ENCODE measurements around the gene ATP6V0A1. TPM values are rescaled to one million over a fixed set of nuclear protein-coding genes. Genes with fewer than 3 reads are reported as not detected.

ATP6V0A1 gene
- total RNA-seq, 2 experiments from 2014 or later = 5.8 to 7.1 TPM

- Mint-ChIP-seq H3K36me3 (ENCODE audit: low read depth) (no peaks in the 10 kb centered on the region), H3K27ac (no peak overlapping the region), H3K27me3 (peaks cover 33% of the 10 kb centered on the region), H3K9me3 (no peaks in the 10 kb centered on the region), H3K4me3 (peak overlapping the region; percentile 65), H3K4me1 (ENCODE audit: low read depth) (peaks cover 19% of the 10 kb centered on the region)
- DNase-seq (peak; percentile 31), ATAC-seq (peak; percentile 40)
- ChIA-PET CTCF (interaction anchor here (0.8 to 5.5 kb wide), 10 partner anchors 11 to 302 kb away, joined by 3 to 37 read pairs (median 7); no protein-coding TSS in a partner anchor), POLR2A (interaction anchor here (0.6 to 1.2 kb wide), 3 partner anchors 85 to 106 kb away, joined by 3 to 4 read pairs (median 3); no protein-coding TSS in a partner anchor)
- intact Hi-C loops (cut with micrococcal nuclease) = no loop called here
- no peak for TF ChIP-seq CTCF (IDR thresholded peaks at IDR 0.05)
Observed at GRCh38 chr17:42421507-42422338, 37.0 kb upstream of the ATP6V0A1 start.

DNA sequence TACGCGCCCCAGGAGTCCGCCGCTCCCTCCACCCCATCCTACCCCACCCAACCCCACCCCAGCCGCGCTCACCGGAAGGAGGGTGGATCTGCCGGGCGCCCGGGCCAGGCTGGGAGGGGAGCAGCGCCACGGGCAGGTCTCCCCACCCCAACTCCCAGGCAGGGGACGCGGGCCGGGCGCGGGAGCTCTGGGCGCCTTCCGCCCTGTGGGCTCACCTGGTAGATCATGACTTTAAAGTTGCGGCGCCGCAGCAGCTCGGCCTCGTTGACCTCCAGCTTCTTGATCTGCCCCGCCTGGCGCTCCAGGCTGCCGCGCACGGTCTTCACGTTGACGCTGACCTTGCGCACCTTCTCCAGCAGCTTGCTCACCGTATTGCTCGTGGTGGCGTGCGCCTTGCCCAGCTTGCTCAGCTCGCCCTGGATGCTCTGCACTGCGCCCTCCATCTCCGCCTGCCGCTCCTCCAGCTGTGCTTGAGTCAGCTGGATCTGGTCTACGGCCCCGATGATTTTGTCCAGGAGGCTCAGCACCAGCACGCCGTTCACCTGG lies 36.2 kb upstream of the ATP6V0A1 start:
- Mint-ChIP-seq H3K9me3 (no peaks in the 10 kb centered on the region), H3K27me3 (peaks cover 33% of the 10 kb centered on the region), H3K36me3 (ENCODE audit: low read depth) (no peaks in the 10 kb centered on the region), H3K4me3 (peak overlapping the region; percentile 70), H3K27ac (no peak overlapping the region), H3K4me1 (ENCODE audit: low read depth) (peaks cover 19% of the 10 kb centered on the region)
- DNase-seq (peak; percentile 56), ATAC-seq (peak; percentile 67)
- CTCF ChIA-PET = interaction anchor here (0.7 to 5.5 kb wide), 13 partner anchors 9 to 201 kb away, joined by 3 to 37 read pairs (median 6); no protein-coding TSS in a partner anchor
- POLR2A ChIA-PET = interaction anchor here (0.9 to 1.2 kb wide), 2 partner anchors 85 to 114 kb away, joined by 3 to 4 read pairs; partner anchors contain the start of gene NAGLU
- TF ChIP-seq CTCF (IDR thresholded peaks at IDR 0.05) = no peak
- intact Hi-C loops (cut with micrococcal nuclease) = no loop called here

DNA sequence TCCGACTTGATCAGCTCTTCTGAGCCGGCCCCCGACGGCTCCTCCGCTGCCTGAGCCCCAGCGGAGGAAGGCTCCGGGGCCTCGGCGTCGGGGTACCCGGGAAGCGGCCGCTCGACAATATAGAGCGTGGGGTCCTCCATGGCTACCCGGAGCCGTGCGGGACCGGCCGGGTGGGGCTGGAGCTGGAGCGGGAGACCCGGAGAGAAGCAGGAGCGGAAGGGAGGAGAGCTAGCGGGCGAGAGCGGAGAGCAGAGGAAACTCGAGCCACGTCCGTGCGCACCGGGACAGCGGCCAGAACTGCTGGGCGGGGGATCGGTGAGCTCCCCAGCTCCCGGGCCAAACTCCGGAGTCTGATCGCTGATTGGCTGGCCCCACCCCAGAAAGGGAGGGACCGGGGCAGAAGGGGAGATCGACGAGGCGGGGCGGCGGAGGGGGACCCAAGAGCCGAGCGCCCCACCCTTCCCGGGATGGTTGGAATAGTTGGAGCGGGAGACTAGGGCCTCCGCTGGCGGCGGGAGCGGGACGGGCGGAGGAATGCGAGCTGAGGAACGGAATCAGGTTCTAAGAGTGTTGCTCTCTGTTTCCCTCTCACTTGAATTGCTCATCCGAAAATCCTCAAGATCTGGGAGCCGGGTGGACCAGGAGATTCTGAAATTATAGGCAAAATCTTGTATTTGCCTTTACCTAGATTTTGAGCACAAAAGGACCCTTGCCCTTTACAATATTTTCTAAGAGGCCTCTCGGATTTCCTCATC lies 35.5 kb upstream of the ATP6V0A1 start, which contains the start of gene CAVIN1:
CAVIN1 (minus strand) TSS at position 299 of the 755 bp plus-strand sequence; CDS start at position 140, 159 bp downstream.
- ChIA-PET POLR2A (interaction anchor here (0.9 to 1.3 kb wide), 3 partner anchors 86 to 113 kb away, joined by 3 to 4 read pairs (median 3); partner anchors contain the start of gene NAGLU), CTCF (interaction anchor here (0.7 to 5.5 kb wide), 15 partner anchors 8 to 229 kb away, joined by 3 to 37 read pairs (median 5); partner anchors contain the start of gene GHDC)
- TF ChIP-seq CTCF (IDR thresholded peaks at IDR 0.05) = no peak
- Mint-ChIP-seq H3K36me3 (ENCODE audit: low read depth) (no peaks in the 10 kb centered on the region), H3K27me3 (peaks cover 35% of the 10 kb centered on the region), H3K4me1 (ENCODE audit: low read depth) (peaks cover 19% of the 10 kb centered on the region), H3K4me3 (peak within 1 kb of the TSS; percentile 70), H3K27ac (no peak within 1 kb of the TSS), H3K9me3 (no peaks in the 10 kb centered on the region)
- intact Hi-C loops (cut with micrococcal nuclease) = no loop called here
- DNase-seq (peak; percentile 34), ATAC-seq (peak; percentile 26)

DNA sequence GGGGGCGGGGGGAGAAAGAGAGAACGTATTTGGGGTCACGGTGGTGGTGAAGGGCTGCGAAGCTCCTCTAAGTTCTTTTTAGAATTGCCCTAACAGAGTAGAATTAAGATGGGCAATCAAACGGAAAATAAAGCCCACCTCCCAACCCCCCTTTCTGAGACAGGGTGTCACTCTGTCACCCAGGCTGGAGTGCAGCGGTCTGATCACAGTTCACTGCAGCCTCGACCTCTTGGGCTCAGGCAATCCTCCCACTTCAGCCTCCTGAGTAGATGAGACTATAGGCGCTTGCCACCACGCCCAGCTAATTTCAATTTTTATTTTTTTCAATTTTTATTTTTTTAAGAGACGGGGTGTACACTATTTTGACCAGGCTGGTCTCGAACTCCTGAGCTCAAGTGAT lies 34.9 kb upstream of the ATP6V0A1 start:
- DNase-seq = no peak
- intact Hi-C loops (cut with micrococcal nuclease) = no loop called here
- ChIA-PET POLR2A (interaction anchor here (0.6 to 1.3 kb wide), 3 partner anchors 111 to 302 kb away, joined by 3 read pairs; partner anchors contain the start of gene NAGLU), CTCF (interaction anchor here (0.8 to 5.5 kb wide), 12 partner anchors 7 to 230 kb away, joined by 3 to 37 read pairs (median 6); partner anchors contain the start of gene GHDC)
- Mint-ChIP-seq H3K36me3 (ENCODE audit: low read depth) (no peaks in the 10 kb centered on the region), H3K4me3 (no peak overlapping the region), H3K9me3 (no peaks in the 10 kb centered on the region), H3K27ac (no peak overlapping the region), H3K27me3 (peaks cover 35% of the 10 kb centered on the region), H3K4me1 (ENCODE audit: low read depth) (peaks cover 19% of the 10 kb centered on the region)
- no peak for ATAC-seq
- TF ChIP-seq CTCF (IDR thresholded peaks at IDR 0.05) = no peak

Measured in activated CD8-positive, alpha-beta T cell treated with anti-CD3 and anti-CD28 coated beads for 36 hours (primary cell).